B cell (primary cell): ENCODE results near the gene RBM45. TPM values are rescaled to one million over a fixed set of nuclear protein-coding genes. Genes with fewer than 3 reads are reported as not detected.

Experiments
- ATAC-seq: fragments of 200-7000 bp; cut with Tn5 transposase; one replicate; pipeline ENCODE4 v1.10.0; 2021; ENCODE audit warnings: low read depth, mild to moderate bottlenecking, moderate number of reproducible peaks, moderate library complexity
- CTCF ChIA-PET: fragments of 350-600 bp; sonication (Branson Sonifier 250); formaldehyde crosslinking; loops from one replicate; lab custom pipeline; 2021; ENCODE audit warnings: antibody characterized with exemption, inconsistent platforms; lab: Charles Lee
- POLR2A ChIA-PET: fragments of 350-600 bp; sonication (Branson Sonifier 250); formaldehyde crosslinking; loops from one replicate; lab custom pipeline; 2021; ENCODE audit warnings: antibody characterized with exemption; lab: Charles Lee
- DNase-seq: peaks from one replicate; pipeline ENCODE4 v3.0.0; 2013
- H2AFZ ChIP-seq: 2 replicates; pipeline ENCODE4 v1.6.1; 2012; ENCODE audit warnings: mild to moderate bottlenecking, low read depth, low read length; ENCODE audit not compliant: insufficient read depth, poor library complexity, severe bottlenecking
- H3K27ac ChIP-seq, 2 donors: 1 replicate in 1 of 2; 2 replicates in 1 of 2; pipeline ENCODE4 v1.5.1; 2012 to 2013; ENCODE audit warnings: low read length in 2 of 2, mild to moderate bottlenecking in 2 of 2, moderate library complexity in 1 of 2
- H3K27me3 ChIP-seq, 4 experiments: fragments of 200-600 bp in 1 of 4; sonication (generic) in 1 of 4; replicated peaks in 1 of 4; 1 replicate in 2 of 4; 2 replicates in 2 of 4; pipeline versions ENCODE4 v1.6.1 to v1.7.0; 2013 to 2016; ENCODE audit warnings: low read length in 3 of 4, mild to moderate bottlenecking in 2 of 4, mixed read lengths in 1 of 4, moderate library complexity in 1 of 4; ENCODE audit not compliant: insufficient read depth in 4 of 4, control insufficient read depth in 3 of 4; ENCODE audit errors: control extremely low read depth in 1 of 4
- H3K36me3 ChIP-seq, 2 experiments: replicated peaks in 1 of 2; 1 replicate in 1 of 2; 2 replicates in 1 of 2; pipeline versions ENCODE4 v1.6.1 to v1.7.1; 2013; ENCODE audit warnings: low read length in 1 of 2; ENCODE audit not compliant: insufficient read depth in 2 of 2, control insufficient read depth in 1 of 2; ENCODE audit errors: control extremely low read depth in 1 of 2, extremely low read depth in 1 of 2
- H3K4me1 ChIP-seq, 2 donors: fragments of 200-600 bp in 1 of 2; sonication (generic) in 1 of 2; 1 replicate in 1 of 2; 2 replicates in 1 of 2; pipeline versions ENCODE4 v1.5.1 to v1.6.1; 2013 to 2017; ENCODE audit warnings: low read length in 2 of 2; ENCODE audit not compliant: control insufficient read depth in 2 of 2, insufficient read depth in 2 of 2
- H3K4me2 ChIP-seq: replicated peaks from 2 replicates; pipeline ENCODE3; 2012; ENCODE audit warnings: mild to moderate bottlenecking, low read depth, low read length; ENCODE audit not compliant: poor library complexity, severe bottlenecking
- H3K4me3 ChIP-seq, 5 experiments: fragments of 200-600 bp in 1 of 5; sonication (generic) in 1 of 5; 1 replicate in 3 of 5; 2 replicates in 2 of 5; pipeline versions ENCODE4 v1.5.1 to v1.7.0; 2011 to 2016; ENCODE audit warnings: low read length in 4 of 5, mild to moderate bottlenecking in 4 of 5, low read depth in 2 of 5, control low read depth in 1 of 5, moderate library complexity in 1 of 5; ENCODE audit not compliant: insufficient read depth in 1 of 5; ENCODE audit errors: control extremely low read depth in 1 of 5, extremely low read depth in 1 of 5
- H3K79me2 ChIP-seq: fragments of 200-600 bp; sonication (generic); one replicate; pipeline ENCODE4 v1.6.0; 2016; ENCODE audit warnings: low read length; ENCODE audit not compliant: control insufficient read depth, insufficient read depth
- H3K9ac ChIP-seq: fragments of 200-600 bp; sonication (generic); 2 replicates; pipeline ENCODE4 v1.6.1; 2017; ENCODE audit warnings: mild to moderate bottlenecking, low read length, moderate library complexity
- H3K9me3 ChIP-seq, 3 donors: one replicate each; pipeline versions ENCODE4 v1.6.1 to v1.7.1; 2013; ENCODE audit warnings: low read length in 2 of 3; ENCODE audit not compliant: control insufficient read depth in 2 of 3, insufficient read depth in 1 of 3; ENCODE audit errors: control extremely low read depth in 1 of 3
- H4K20me1 ChIP-seq: 2 replicates; pipeline ENCODE4 v1.6.0; 2012; ENCODE audit warnings: mild to moderate bottlenecking, low read length; ENCODE audit not compliant: insufficient read depth, control insufficient read depth, poor library complexity, severe bottlenecking
- H3K27ac Mint-ChIP-seq: one replicate; pipeline ENCODE4 v1.8.0; 2021; ENCODE audit warnings: mixed read lengths
- H3K27me3 Mint-ChIP-seq: one replicate; pipeline ENCODE4 v1.8.0; 2021; ENCODE audit warnings: mixed read lengths
- H3K4me1 Mint-ChIP-seq: one replicate; pipeline ENCODE4 v1.8.0; 2021; ENCODE audit warnings: mixed read lengths
- H3K4me3 Mint-ChIP-seq: one replicate; pipeline ENCODE4 v1.8.0; 2021; ENCODE audit warnings: mixed read lengths
- H3K9me3 Mint-ChIP-seq: one replicate; pipeline ENCODE4 v1.8.0; 2022; ENCODE audit warnings: mixed read lengths; ENCODE audit not compliant: insufficient read depth
- CTCF ChIP-seq: fragments of 200-600 bp; IDR thresholded peaks from one replicate; pipeline ENCODE4 v1.8.0; 2022; ENCODE audit warnings: antibody characterized with exemption, mild to moderate bottlenecking
- EZH2 ChIP-seq: IDR thresholded peaks from 2 replicates; pipeline ENCODE4 v1.6.1; 2012; ENCODE audit warnings: borderline replicate concordance, low read depth, mild to moderate bottlenecking, moderate library complexity, low read length; ENCODE audit not compliant: insufficient read depth, poor library complexity, severe bottlenecking
- WGBS: methylation state at CpG from one replicate; pipeline ENCODE4 v1.1.5; 2013; ENCODE audit warnings: missing lambda C conversion rate; ENCODE audit not compliant: insufficient coverage; 5-methylcytosine and 5-hydroxymethylcytosine counted together
- intact Hi-C: fragments of 100-400 bp; cut with micrococcal nuclease; formaldehyde crosslinking; loops from one replicate; pipeline ENCODE4 v1.10.0; 2022
- polyA plus RNA-seq: library from polyadenylated mRNA; depleted of rRNA; stranded (reverse); fragments of >200 nt; gene quantifications from 2 replicates; pipeline ENCODE4 v1.2.3, GENCODE V29; 2012
- total RNA-seq, 2 donors: library from RNA; stranded (reverse); fragments of 120-200 nt in 1 of 2; gene quantifications; 1 replicate in 1 of 2; 2 replicates in 1 of 2; pipeline versions ENCODE4 v1.2.3 to v1.2.4, GENCODE V29; 2013 to 2022

The RBM45 gene
- total and polyA plus RNA-seq, 2 donors (not counting 1 experiment from before 2014, with no cell fraction given): 4.6 to 24.0 TPM

GRCh38 chr2:178068823-178069454 is 43.3 kb upstream of the RBM45 start:
- Histone ChIP-seq H3K27me3 (peaks cover 0 to 23% (median 15%) of the 10 kb centered on the region in 4 experiments), H4K20me1 (no peaks in the 10 kb centered on the region), H3K4me2 (no peak overlapping the region), H3K4me3 (no peak overlapping the region), H3K9ac (no peak overlapping the region), H3K4me1 (peaks cover 4 to 6% of the 10 kb centered on the region in 2 donors), H2AFZ (no peak overlapping the region), H3K79me2 (no peaks in the 10 kb centered on the region), H3K36me3 (no peaks in the 10 kb centered on the region), H3K9me3 (peaks cover 0 to 7% (median 0%) of the 10 kb centered on the region in 3 donors), H3K27ac (no peak overlapping the region)
- no peak for ATAC-seq
- Mint-ChIP-seq H3K4me1 (peaks cover 5% of the 10 kb centered on the region), H3K27ac (no peak overlapping the region), H3K27me3 (peaks cover 56% of the 10 kb centered on the region), H3K4me3 (no peak overlapping the region), H3K9me3 (no peaks in the 10 kb centered on the region)
- no peak for DNase-seq
- TF ChIP-seq CTCF (no peak), EZH2 (no peak)
- ChIA-PET POLR2A (no interaction called here), CTCF (no interaction called here)
- intact Hi-C loops: no loop called here
- WGBS: no CpG with 5 or more reads among the region's 1 CpG

- 89% methylated on average over 1 of the region's 1 CpG for WGBS
- intact Hi-C loops: no loop called here
- ChIA-PET CTCF (no interaction called here), POLR2A (no interaction called here)
- Histone ChIP-seq H3K27me3 (peaks cover 0 to 26% (median 13%) of the 10 kb centered on the region in 4 experiments), H3K4me1 (peaks cover 4 to 6% of the 10 kb centered on the region in 2 donors), H3K9ac (no peak overlapping the region), H3K4me2 (no peak overlapping the region), H3K36me3 (no peaks in the 10 kb centered on the region), H4K20me1 (no peaks in the 10 kb centered on the region), H3K9me3 (peaks cover 0 to 7% (median 0%) of the 10 kb centered on the region in 3 donors), H3K79me2 (no peaks in the 10 kb centered on the region), H3K27ac (no peak overlapping the region), H2AFZ (no peak overlapping the region), H3K4me3 (no peak overlapping the region)
- H3K9me3 Mint-ChIP-seq: no peaks in the 10 kb centered on the region
- peaks cover 62% of the 10 kb centered on the region for H3K27me3 Mint-ChIP-seq
- DNase-seq (no peak), ATAC-seq (no peak)
- peaks cover 5% of the 10 kb centered on the region for H3K4me1 Mint-ChIP-seq
- TF ChIP-seq CTCF (no peak), EZH2 (no peak)
- H3K4me3 Mint-ChIP-seq: no peak overlapping the region
- no peak overlapping the region for H3K27ac Mint-ChIP-seq
These were observed 42.7 kb upstream of the RBM45 start for GRCh38 chr2:178069551-178069950.
